Hepatocyte (in vitro differentiated cells): ENCODE measurements around the gene CEP83.

Experiments used
- EZH2phosphoT487 ChIP-seq: fragments of 200-600 bp; sonication (generic); IDR thresholded peaks from one replicate; pipeline ENCODE4 v1.6.1; 2018; ENCODE audit warnings: antibody characterized with exemption, mild to moderate bottlenecking, low read depth, moderate library complexity; ENCODE audit not compliant: unreplicated experiment, severe bottlenecking
- TF ChIP-seq, protein P1 (sequence below): fragments of 200-600 bp; sonication (generic); IDR thresholded peaks from 2 replicates; pipeline ENCODE4 v1.5.1; 2016; ENCODE audit warnings: antibody characterized with exemption, mild to moderate bottlenecking; ENCODE audit not compliant: poor library complexity

DNA sequence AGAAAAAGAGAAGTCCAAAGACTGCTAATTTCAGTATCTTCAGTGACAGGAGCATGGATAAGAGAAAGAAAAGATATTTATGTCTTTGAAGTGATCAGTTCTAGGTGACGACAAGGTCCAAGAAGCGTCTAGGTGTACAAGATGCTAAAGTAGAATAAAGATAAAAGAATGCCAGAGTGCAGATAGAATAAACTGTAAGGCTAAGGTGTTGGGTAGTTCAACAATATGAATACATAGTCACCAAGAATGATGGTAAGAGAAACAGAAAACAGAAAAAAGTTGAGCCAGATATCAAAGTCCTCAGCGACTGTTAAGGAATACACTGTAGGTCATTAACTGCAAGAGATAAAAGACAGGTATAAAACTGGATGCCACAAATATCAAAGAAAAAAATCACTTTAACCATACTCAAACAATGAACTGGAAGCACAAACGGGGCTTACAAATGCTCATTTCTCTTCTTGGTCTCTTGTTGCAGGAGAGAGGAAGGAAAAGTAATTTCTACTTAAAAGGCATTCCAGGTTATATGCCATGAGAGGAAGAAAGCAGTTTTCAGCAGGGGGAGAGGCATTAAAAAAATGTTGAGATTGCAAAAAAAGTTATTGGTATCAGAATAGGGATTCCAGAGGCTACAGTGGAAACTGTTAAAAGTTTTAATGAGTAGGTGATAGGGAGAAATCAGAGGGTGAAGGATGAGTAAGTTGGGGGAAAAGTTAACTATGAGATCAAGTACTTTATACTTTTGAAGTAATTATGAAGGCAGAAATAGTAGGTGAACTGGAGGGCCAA, 121.5 kb downstream of the CEP83 start:
- TF ChIP-seq, protein P1, sequence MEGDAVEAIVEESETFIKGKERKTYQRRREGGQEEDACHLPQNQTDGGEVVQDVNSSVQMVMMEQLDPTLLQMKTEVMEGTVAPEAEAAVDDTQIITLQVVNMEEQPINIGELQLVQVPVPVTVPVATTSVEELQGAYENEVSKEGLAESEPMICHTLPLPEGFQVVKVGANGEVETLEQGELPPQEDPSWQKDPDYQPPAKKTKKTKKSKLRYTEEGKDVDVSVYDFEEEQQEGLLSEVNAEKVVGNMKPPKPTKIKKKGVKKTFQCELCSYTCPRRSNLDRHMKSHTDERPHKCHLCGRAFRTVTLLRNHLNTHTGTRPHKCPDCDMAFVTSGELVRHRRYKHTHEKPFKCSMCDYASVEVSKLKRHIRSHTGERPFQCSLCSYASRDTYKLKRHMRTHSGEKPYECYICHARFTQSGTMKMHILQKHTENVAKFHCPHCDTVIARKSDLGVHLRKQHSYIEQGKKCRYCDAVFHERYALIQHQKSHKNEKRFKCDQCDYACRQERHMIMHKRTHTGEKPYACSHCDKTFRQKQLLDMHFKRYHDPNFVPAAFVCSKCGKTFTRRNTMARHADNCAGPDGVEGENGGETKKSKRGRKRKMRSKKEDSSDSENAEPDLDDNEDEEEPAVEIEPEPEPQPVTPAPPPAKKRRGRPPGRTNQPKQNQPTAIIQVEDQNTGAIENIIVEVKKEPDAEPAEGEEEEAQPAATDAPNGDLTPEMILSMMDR, result no peak
- TF ChIP-seq EZH2phosphoT487, result no peak
